Endodermal cell (in vitro differentiated cells): ENCODE results near the gene ADRM1. TPM values are rescaled to one million over a fixed set of nuclear protein-coding genes. Genes with fewer than 3 reads are reported as not detected.

ENCODE experiments used
- DNase-seq: peaks from one replicate; pipeline ENCODE4 v3.0.0-alpha.2; 2017
- H3K27ac ChIP-seq: 2 replicates; pipeline ENCODE4 v1.5.1; 2013; ENCODE audit warnings: mild to moderate bottlenecking, low read depth, low read length, moderate library complexity
- H3K27me3 ChIP-seq: 2 replicates; pipeline ENCODE4 v1.6.1; 2013; ENCODE audit warnings: mild to moderate bottlenecking, low read length, moderate library complexity; ENCODE audit not compliant: insufficient read depth, control insufficient read depth, poor library complexity, severe bottlenecking
- H3K36me3 ChIP-seq: 2 replicates; pipeline ENCODE4 v1.7.0; 2013; ENCODE audit warnings: mild to moderate bottlenecking, low read length, moderate library complexity; ENCODE audit not compliant: control insufficient read depth, insufficient read depth
- H3K4me1 ChIP-seq: one replicate; pipeline ENCODE4 v1.7.0; 2013; ENCODE audit warnings: low read length; ENCODE audit not compliant: control insufficient read depth, insufficient read depth
- H3K4me3 ChIP-seq: 2 replicates; pipeline ENCODE4 v1.5.1; 2013; ENCODE audit warnings: mild to moderate bottlenecking, low read length, moderate library complexity
- H3K9ac ChIP-seq: 2 replicates; pipeline ENCODE4 v1.6.1; 2013; ENCODE audit warnings: mild to moderate bottlenecking, low read length, moderate library complexity; ENCODE audit not compliant: poor library complexity, severe bottlenecking; ENCODE audit errors: extremely low read depth
- H3K9me3 ChIP-seq: 2 replicates; pipeline ENCODE4 v1.6.1; 2013; ENCODE audit warnings: mild to moderate bottlenecking, low read length, moderate library complexity; ENCODE audit not compliant: control insufficient read depth
- H3K27ac Mint-ChIP-seq: 2 replicates; pipeline ENCODE4 v1.8.0; 2020; ENCODE audit warnings: mixed read lengths
- H3K27me3 Mint-ChIP-seq: 2 replicates; pipeline ENCODE4 v1.8.0; 2021; ENCODE audit warnings: mild to moderate bottlenecking, mixed read lengths; ENCODE audit not compliant: insufficient read depth
- H3K36me3 Mint-ChIP-seq: 2 replicates; pipeline ENCODE4 v1.8.0; 2020; ENCODE audit warnings: low read depth, mixed read lengths
- H3K4me1 Mint-ChIP-seq: 2 replicates; pipeline ENCODE4 v1.8.0; 2020; ENCODE audit warnings: mixed read lengths
- H3K4me3 Mint-ChIP-seq: 2 replicates; pipeline ENCODE4 v1.8.0; 2020; ENCODE audit warnings: mild to moderate bottlenecking, moderate library complexity, mixed read lengths
- H3K9me3 Mint-ChIP-seq: 2 replicates; pipeline ENCODE4 v1.8.0; 2020; ENCODE audit warnings: mild to moderate bottlenecking, mixed read lengths
- WGBS, 2 experiments: methylation state at CpG; one replicate each; pipeline versions ENCODE4 v1.1.5 to v1.1.7; 2013; ENCODE audit warnings: missing lambda C conversion rate in 2 of 2, mixed read lengths in 1 of 2; ENCODE audit not compliant: insufficient coverage in 1 of 2, insufficient read length in 1 of 2; 5-methylcytosine and 5-hydroxymethylcytosine counted together
- total RNA-seq, 2 donors: library from RNA; stranded (reverse); fragmentation: NEBNext Ultra II Directional in 1 of 2; extraction: Animal tissue kit (Norgen Biotek cat#: 25700) in 1 of 2; gene quantifications; 2 replicates in 1 of 2; 3 replicates in 1 of 2; pipeline ENCODE4 v1.2.1, GENCODE V29; 2021
- TF ChIP-seq, protein P1 (sequence below): fragments of 200-600 bp; sonication (generic); conservative IDR thresholded peaks from 2 replicates; pipeline ENCODE4 v1.5.0; 2021; ENCODE audit warnings: antibody characterized with exemption, mild to moderate bottlenecking

Gene ADRM1
- total RNA-seq, 2 donors from 2014 or later: 105 to 106 TPM

DNA sequence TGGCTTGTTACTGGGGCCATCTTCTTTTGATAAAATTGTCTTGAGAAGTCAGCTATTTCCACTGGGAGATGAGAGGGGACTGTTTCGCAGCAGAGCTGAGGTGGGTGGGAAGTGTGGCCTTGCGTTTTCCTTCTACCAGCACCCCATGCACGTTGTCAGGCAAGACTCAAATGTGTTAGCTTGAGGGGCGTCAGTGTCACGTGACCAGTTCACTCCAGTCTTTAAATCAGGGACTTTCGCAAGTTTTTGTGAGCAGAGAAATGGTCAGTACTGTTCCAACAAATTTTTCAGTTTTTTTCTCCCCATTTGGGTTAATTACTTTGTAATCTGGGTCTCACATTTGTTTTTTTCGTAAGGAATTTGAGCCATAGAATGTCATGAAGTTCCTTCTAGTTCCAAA, 20.7 kb upstream of the ADRM1 start:
- H3K4me3 ChIP-seq: no peak overlapping the region
- no peaks in the 10 kb centered on the region for H3K27me3 ChIP-seq
- no peaks in the 10 kb centered on the region for H3K9me3 ChIP-seq
- H3K27ac ChIP-seq: no peak overlapping the region
- DNase-seq: no peak
- H3K27ac Mint-ChIP-seq: no peak overlapping the region
- peaks cover 63% of the 10 kb centered on the region for H3K36me3 ChIP-seq
- TF ChIP-seq, protein P1, sequence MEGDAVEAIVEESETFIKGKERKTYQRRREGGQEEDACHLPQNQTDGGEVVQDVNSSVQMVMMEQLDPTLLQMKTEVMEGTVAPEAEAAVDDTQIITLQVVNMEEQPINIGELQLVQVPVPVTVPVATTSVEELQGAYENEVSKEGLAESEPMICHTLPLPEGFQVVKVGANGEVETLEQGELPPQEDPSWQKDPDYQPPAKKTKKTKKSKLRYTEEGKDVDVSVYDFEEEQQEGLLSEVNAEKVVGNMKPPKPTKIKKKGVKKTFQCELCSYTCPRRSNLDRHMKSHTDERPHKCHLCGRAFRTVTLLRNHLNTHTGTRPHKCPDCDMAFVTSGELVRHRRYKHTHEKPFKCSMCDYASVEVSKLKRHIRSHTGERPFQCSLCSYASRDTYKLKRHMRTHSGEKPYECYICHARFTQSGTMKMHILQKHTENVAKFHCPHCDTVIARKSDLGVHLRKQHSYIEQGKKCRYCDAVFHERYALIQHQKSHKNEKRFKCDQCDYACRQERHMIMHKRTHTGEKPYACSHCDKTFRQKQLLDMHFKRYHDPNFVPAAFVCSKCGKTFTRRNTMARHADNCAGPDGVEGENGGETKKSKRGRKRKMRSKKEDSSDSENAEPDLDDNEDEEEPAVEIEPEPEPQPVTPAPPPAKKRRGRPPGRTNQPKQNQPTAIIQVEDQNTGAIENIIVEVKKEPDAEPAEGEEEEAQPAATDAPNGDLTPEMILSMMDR: no peak
- peaks cover 76% of the 10 kb centered on the region for H3K36me3 Mint-ChIP-seq
- no peaks in the 10 kb centered on the region for H3K27me3 Mint-ChIP-seq
- no peaks in the 10 kb centered on the region for H3K9me3 Mint-ChIP-seq
- H3K4me1 Mint-ChIP-seq: no peaks in the 10 kb centered on the region
- no peak overlapping the region for H3K4me3 Mint-ChIP-seq
- no peaks in the 10 kb centered on the region for H3K4me1 ChIP-seq
- 95 to 97% methylated on average over 6 to 7 of the region's 7 CpGs for WGBS, 2 experiments
- H3K9ac ChIP-seq: no peak overlapping the region

DNA sequence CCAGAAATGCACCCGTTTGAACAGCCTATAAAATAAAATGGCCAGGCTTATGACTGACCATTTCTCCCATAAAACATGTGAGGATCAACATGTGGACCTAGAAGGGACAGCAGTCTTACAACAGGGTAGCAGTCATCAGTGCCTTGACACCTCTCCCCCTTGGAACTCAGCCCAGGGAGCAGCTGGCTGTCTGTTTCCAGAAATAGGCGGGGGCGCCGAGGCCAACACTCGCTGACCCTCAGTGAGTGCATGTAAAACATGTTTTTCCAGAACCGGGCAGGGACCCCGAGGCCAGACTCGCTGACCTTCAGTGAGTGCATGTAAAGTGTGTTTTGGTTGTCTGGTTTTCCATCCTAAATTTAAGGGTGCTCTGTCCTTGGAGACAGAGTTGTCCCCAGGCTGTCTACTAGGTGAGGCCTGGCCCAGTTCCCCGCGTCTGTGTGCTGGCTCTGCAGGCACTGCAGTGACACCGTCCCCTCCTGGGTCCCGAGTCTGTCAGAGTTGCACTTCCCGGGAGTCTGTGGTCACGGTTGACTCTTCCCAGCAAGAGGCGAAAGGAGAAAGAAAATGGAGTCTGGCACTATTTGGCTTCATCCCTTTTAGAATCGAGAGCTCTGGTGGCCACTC, 19.8 kb upstream of the ADRM1 start:
- Mint-ChIP-seq H3K27me3 (no peaks in the 10 kb centered on the region), H3K4me1 (no peaks in the 10 kb centered on the region), H3K27ac (no peak overlapping the region), H3K36me3 (peaks cover 68% of the 10 kb centered on the region), H3K9me3 (no peaks in the 10 kb centered on the region), H3K4me3 (no peak overlapping the region)
- no peaks in the 10 kb centered on the region for H3K9me3 ChIP-seq
- H3K27ac ChIP-seq: no peak overlapping the region
- H3K36me3 ChIP-seq: peaks cover 63% of the 10 kb centered on the region
- H3K4me1 ChIP-seq: no peaks in the 10 kb centered on the region
- no peaks in the 10 kb centered on the region for H3K27me3 ChIP-seq
- no peak overlapping the region for H3K9ac ChIP-seq
- WGBS, 2 experiments: 93 to 94% methylated on average over 11 to 16 of the region's 16 CpGs
- TF ChIP-seq, protein P1: no peak
- DNase-seq: no peak
- H3K4me3 ChIP-seq: no peak overlapping the region

DNA sequence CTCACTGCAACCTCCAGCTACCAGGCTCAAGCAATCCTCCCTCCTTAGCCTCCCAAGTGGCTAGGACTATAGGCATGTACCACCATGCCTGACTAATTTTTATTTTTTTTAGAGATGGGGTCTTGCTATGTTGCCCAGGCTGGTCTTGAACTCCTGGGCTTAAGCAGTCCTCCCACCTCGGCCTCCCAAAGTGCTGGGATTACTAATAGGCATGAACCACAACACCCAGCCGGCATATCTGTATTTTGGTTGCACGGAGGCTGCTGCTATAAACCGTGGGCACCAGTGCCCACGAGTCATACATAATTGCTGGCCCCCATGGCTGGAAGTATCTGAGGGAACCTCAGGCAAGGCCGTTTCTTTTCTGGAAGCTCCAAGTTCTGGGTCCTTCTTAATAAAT, 18.3 kb upstream of the ADRM1 start:
- no peak overlapping the region for H3K9ac ChIP-seq
- no peaks in the 10 kb centered on the region for H3K4me1 ChIP-seq
- Mint-ChIP-seq H3K27ac (no peak overlapping the region), H3K4me3 (no peak overlapping the region), H3K9me3 (no peaks in the 10 kb centered on the region), H3K27me3 (no peaks in the 10 kb centered on the region), H3K36me3 (peaks cover 62% of the 10 kb centered on the region), H3K4me1 (no peaks in the 10 kb centered on the region)
- H3K27me3 ChIP-seq: no peaks in the 10 kb centered on the region
- H3K27ac ChIP-seq: no peak overlapping the region
- peaks cover 60% of the 10 kb centered on the region for H3K36me3 ChIP-seq
- H3K4me3 ChIP-seq: no peak overlapping the region
- TF ChIP-seq, protein P1: no peak
- no peaks in the 10 kb centered on the region for H3K9me3 ChIP-seq
- no peak for DNase-seq
- WGBS, 2 experiments: 90 to 94% methylated on average over 5 to 6 of the region's 6 CpGs
